KMS-11 (cell line): Measurements from ENCODE around the gene GHDC.
"Not testable (repeated sequence)": the region's sequence is repeated elsewhere in the genome, so short reads cannot be mapped to it uniquely, and the experiment has no call there.

Experiments used
- H2AFZ ChIP-seq: fragments of 200-600 bp; sonication (generic); 2 replicates; pipeline ENCODE4 v1.6.1; 2016; ENCODE audit warnings: antibody characterized with exemption, mixed run types, low read depth
- H3K27ac ChIP-seq: fragments of 200-600 bp; sonication (generic); 2 replicates; pipeline ENCODE4 v1.6.1; 2016; ENCODE audit warnings: mild to moderate bottlenecking, mixed run types
- H3K27me3 ChIP-seq: fragments of 200-600 bp; sonication (generic); 2 replicates; pipeline ENCODE4 v1.6.1; 2017; ENCODE audit warnings: mild to moderate bottlenecking, low read depth, mixed run types, moderate library complexity; ENCODE audit not compliant: insufficient read depth
- H3K36me3 ChIP-seq: fragments of 200-600 bp; sonication (generic); 2 replicates; pipeline ENCODE4 v1.6.1; 2017; ENCODE audit warnings: mild to moderate bottlenecking, mixed run types; ENCODE audit not compliant: insufficient read depth
- H3K4me1 ChIP-seq: fragments of 200-600 bp; sonication (generic); 2 replicates; pipeline ENCODE4 v1.6.1; 2016; ENCODE audit warnings: mild to moderate bottlenecking, low read depth, mixed run types; ENCODE audit not compliant: poor library complexity, severe bottlenecking
- H3K4me2 ChIP-seq: fragments of 200-600 bp; sonication (generic); 2 replicates; pipeline ENCODE4 v1.7.0; 2016; ENCODE audit warnings: mild to moderate bottlenecking, mixed run types
- H3K4me3 ChIP-seq: fragments of 200-600 bp; sonication (generic); IDR thresholded peaks from 2 replicates; pipeline ENCODE4 v1.6.1; 2017; ENCODE audit warnings: low read depth, low read length, mixed read lengths; ENCODE audit not compliant: insufficient read depth
- H3K79me2 ChIP-seq: fragments of 200-600 bp; sonication (generic); 2 replicates; pipeline ENCODE4 v1.6.1; 2016; ENCODE audit warnings: low read depth, mixed run types; ENCODE audit not compliant: insufficient read depth
- H3K9ac ChIP-seq: fragments of 200-600 bp; sonication (generic); 2 replicates; pipeline ENCODE4 v1.6.1; 2016; ENCODE audit warnings: mild to moderate bottlenecking, mixed run types
- H4K20me1 ChIP-seq: fragments of 200-600 bp; sonication (generic); 2 replicates; pipeline ENCODE4 v1.6.1; 2016; ENCODE audit warnings: mild to moderate bottlenecking, mixed run types; ENCODE audit not compliant: insufficient read depth
- TF ChIP-seq, protein P1 (sequence below): fragments of 200-600 bp; sonication (generic); conservative IDR thresholded peaks from 2 replicates; pipeline ENCODE4 v1.6.1; 2017; ENCODE audit warnings: low read depth, mild to moderate bottlenecking, antibody characterized with exemption, low read length, moderate library complexity, mixed read lengths

Gene GHDC

GRCh38 chr17:42210046-42210445 is 15.8 kb upstream of the GHDC start:
- H3K4me1 ChIP-seq, result no peaks in the 10 kb centered on the region
- H2AFZ ChIP-seq, result no peak overlapping the region
- H3K36me3 ChIP-seq, result no peaks in the 10 kb centered on the region

GRCh38 chr17:42206153-42206612 is 11.9 kb upstream of the GHDC start:
- H3K27me3 ChIP-seq, H3K79me2 ChIP-seq, H3K4me2 ChIP-seq, H3K9ac ChIP-seq, H3K4me3 ChIP-seq, H3K27ac ChIP-seq, H4K20me1 ChIP-seq, H3K36me3 ChIP-seq, H2AFZ ChIP-seq, H3K4me1 ChIP-seq: not testable (repeated sequence)

More at GRCh38 chr17:42210046-42210445, 15.8 kb upstream of the GHDC start:
- Histone ChIP-seq H3K9ac (no peak overlapping the region), H3K27me3 (no peaks in the 10 kb centered on the region), H4K20me1 (no peaks in the 10 kb centered on the region), H3K27ac (no peak overlapping the region), H3K79me2 (no peaks in the 10 kb centered on the region), H3K4me2 (no peak overlapping the region), H3K4me3 (no peak overlapping the region)
- TF ChIP-seq, protein P1, sequence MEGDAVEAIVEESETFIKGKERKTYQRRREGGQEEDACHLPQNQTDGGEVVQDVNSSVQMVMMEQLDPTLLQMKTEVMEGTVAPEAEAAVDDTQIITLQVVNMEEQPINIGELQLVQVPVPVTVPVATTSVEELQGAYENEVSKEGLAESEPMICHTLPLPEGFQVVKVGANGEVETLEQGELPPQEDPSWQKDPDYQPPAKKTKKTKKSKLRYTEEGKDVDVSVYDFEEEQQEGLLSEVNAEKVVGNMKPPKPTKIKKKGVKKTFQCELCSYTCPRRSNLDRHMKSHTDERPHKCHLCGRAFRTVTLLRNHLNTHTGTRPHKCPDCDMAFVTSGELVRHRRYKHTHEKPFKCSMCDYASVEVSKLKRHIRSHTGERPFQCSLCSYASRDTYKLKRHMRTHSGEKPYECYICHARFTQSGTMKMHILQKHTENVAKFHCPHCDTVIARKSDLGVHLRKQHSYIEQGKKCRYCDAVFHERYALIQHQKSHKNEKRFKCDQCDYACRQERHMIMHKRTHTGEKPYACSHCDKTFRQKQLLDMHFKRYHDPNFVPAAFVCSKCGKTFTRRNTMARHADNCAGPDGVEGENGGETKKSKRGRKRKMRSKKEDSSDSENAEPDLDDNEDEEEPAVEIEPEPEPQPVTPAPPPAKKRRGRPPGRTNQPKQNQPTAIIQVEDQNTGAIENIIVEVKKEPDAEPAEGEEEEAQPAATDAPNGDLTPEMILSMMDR, result no peak

GRCh38 chr17:42203354-42203753 is 9.1 kb upstream of the GHDC start:
- Histone ChIP-seq H3K4me3 (no peak overlapping the region), H3K27me3 (no peaks in the 10 kb centered on the region), H3K27ac (no peak overlapping the region), H3K79me2 (no peaks in the 10 kb centered on the region), H3K9ac (no peak overlapping the region), H3K4me1 (no peaks in the 10 kb centered on the region), H3K4me2 (no peak overlapping the region), H4K20me1 (no peaks in the 10 kb centered on the region), H2AFZ (no peak overlapping the region), H3K36me3 (no peaks in the 10 kb centered on the region)
- TF ChIP-seq, protein P1, result no peak

DNA sequence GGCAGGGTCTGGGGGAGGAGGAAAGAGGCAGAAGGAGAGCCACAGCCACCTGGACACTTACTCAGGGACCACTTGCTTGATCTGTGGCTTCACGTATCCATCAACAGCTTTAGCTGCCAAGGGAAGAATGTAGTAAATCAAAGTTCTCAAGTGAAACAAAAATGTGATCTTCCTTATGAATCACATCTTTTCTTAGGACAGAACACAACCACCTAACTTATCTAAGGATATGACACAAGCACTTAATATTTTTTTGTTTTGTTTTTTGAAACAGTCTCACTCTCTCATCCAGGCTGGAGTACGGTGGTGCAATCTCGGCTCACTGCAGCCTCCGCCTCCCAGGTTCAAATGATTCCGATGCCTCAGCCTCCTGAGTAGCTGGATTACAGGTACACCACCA is 8.4 kb upstream of the GHDC start:
- Histone ChIP-seq H3K27ac (no peak overlapping the region), H3K9ac (no peak overlapping the region), H3K4me1 (no peaks in the 10 kb centered on the region), H3K27me3 (no peaks in the 10 kb centered on the region), H3K79me2 (no peaks in the 10 kb centered on the region), H3K4me2 (no peak overlapping the region), H3K36me3 (no peaks in the 10 kb centered on the region), H2AFZ (no peak overlapping the region), H3K4me3 (no peak overlapping the region), H4K20me1 (no peaks in the 10 kb centered on the region)
- TF ChIP-seq, protein P1, result no peak

DNA sequence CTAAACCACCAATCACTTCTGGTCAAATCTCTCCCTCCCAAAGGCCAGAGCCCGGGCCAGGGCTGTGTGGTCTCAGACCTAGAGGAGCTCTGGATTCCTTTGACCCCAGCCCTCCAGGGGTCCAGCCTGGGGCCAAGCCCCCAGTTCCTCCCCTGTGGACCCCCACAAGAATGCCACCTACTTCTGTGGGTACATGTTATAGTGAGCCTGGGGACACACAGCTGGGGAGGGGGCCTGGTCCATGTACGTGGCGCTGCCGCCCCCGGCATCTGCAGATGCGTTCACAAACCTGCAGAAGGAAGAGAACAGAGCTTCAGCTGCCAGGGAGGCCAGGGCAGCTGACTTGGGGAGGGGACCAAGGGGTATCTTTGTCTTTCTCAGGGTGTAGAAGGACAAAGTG is 7.9 kb upstream of the GHDC start:
- Histone ChIP-seq H3K27ac (no peak overlapping the region), H3K27me3 (no peaks in the 10 kb centered on the region), H3K4me1 (no peaks in the 10 kb centered on the region), H3K79me2 (no peaks in the 10 kb centered on the region), H3K9ac (no peak overlapping the region), H3K36me3 (no peaks in the 10 kb centered on the region), H3K4me2 (no peak overlapping the region), H4K20me1 (no peaks in the 10 kb centered on the region), H2AFZ (no peak overlapping the region), H3K4me3 (no peak overlapping the region)
- TF ChIP-seq, protein P1, result no peak
